Liver (tissue), 9 donors: ENCODE data around the gene EXOC8. TPM values are rescaled to one million over a fixed set of nuclear protein-coding genes. Genes with fewer than 3 reads are reported as not detected.

Experiments used
- DNase-seq: peaks from one replicate; pipeline ENCODE4 v3.0.0-alpha.2; 2017; ENCODE audit warnings: low spot score
- H3K27ac ChIP-seq, 2 donors: one replicate each; pipeline ENCODE4 v1.7.0; 2013; ENCODE audit warnings: inconsistent platforms in 2 of 2, low read length in 2 of 2, control low read depth in 1 of 2, low read depth in 1 of 2, mild to moderate bottlenecking in 1 of 2
- H3K27me3 ChIP-seq, 4 donors: one replicate each; pipeline versions ENCODE4 v1.6.1 to v1.7.0; 2013; ENCODE audit warnings: low read length in 3 of 4, inconsistent platforms in 1 of 4, mild to moderate bottlenecking in 1 of 4, moderate library complexity in 1 of 4; ENCODE audit not compliant: control insufficient read depth in 4 of 4, insufficient read depth in 4 of 4
- H3K36me3 ChIP-seq, 4 donors: one replicate each; pipeline versions ENCODE4 v1.6.1 to v1.7.0; 2013; ENCODE audit warnings: low read length in 3 of 4, mild to moderate bottlenecking in 3 of 4, low read depth in 1 of 4, moderate library complexity in 1 of 4; ENCODE audit not compliant: control insufficient read depth in 4 of 4, insufficient read depth in 3 of 4
- H3K4me1 ChIP-seq, 4 donors: one replicate each; pipeline versions ENCODE4 v1.6.1 to v1.7.0; 2013; ENCODE audit warnings: low read length in 3 of 4, mild to moderate bottlenecking in 3 of 4, moderate library complexity in 1 of 4; ENCODE audit not compliant: control insufficient read depth in 4 of 4, insufficient read depth in 4 of 4
- H3K4me3 ChIP-seq, 3 donors: one replicate each; pipeline versions ENCODE4 v1.6.1 to v1.7.0; 2013; ENCODE audit warnings: low read length in 3 of 3, control low read depth in 1 of 3, low read depth in 1 of 3, mild to moderate bottlenecking in 1 of 3
- H3K9ac ChIP-seq, 2 donors: one replicate each; pipeline ENCODE4 v1.7.0; 2013; ENCODE audit warnings: low read length in 2 of 2, mild to moderate bottlenecking in 2 of 2, moderate library complexity in 2 of 2, control low read depth in 1 of 2, low read depth in 1 of 2
- H3K9me3 ChIP-seq, 4 donors: one replicate each; pipeline versions ENCODE4 v1.6.1 to v1.7.0; 2013; ENCODE audit warnings: low read length in 3 of 4; ENCODE audit not compliant: control insufficient read depth in 4 of 4
- ATF3 ChIP-seq: IDR thresholded peaks from 2 replicates; pipeline ENCODE4 v1.6.1; 2016; ENCODE audit warnings: antibody characterized with exemption
- CTCF ChIP-seq: fragments of 150-350 bp; IDR thresholded peaks from 2 replicates; pipeline ENCODE4 v1.5.1; 2017; ENCODE audit warnings: improper control_type of control experiment, low read depth, low read length; ENCODE audit not compliant: missing input control
- EGR1 ChIP-seq, 2 donors: IDR thresholded peaks; 2 replicates each; pipeline ENCODE4 v1.6.1; 2016 to 2018; ENCODE audit warnings: antibody characterized with exemption in 2 of 2, low read depth in 2 of 2
- FOXA1 ChIP-seq: IDR thresholded peaks from 2 replicates; pipeline ENCODE4 v1.6.1; 2016; ENCODE audit warnings: antibody characterized with exemption
- FOXA2 ChIP-seq: IDR thresholded peaks from 2 replicates; pipeline ENCODE4 v1.6.1; 2016; ENCODE audit warnings: antibody characterized with exemption
- GABPA ChIP-seq, 2 donors: IDR thresholded peaks in 1 of 2; conservative IDR thresholded peaks in 1 of 2; 2 replicates each; pipeline ENCODE4 v1.6.1; 2016; ENCODE audit warnings: antibody characterized with exemption in 2 of 2, mild to moderate bottlenecking in 1 of 2, moderate library complexity in 1 of 2
- HNF4A ChIP-seq, 2 donors: conservative IDR thresholded peaks; 2 replicates each; pipeline ENCODE4 v1.6.1; 2016; ENCODE audit warnings: antibody characterized with exemption in 2 of 2, mild to moderate bottlenecking in 2 of 2
- HNF4G ChIP-seq: IDR thresholded peaks from 2 replicates; pipeline ENCODE4 v1.6.1; 2016; ENCODE audit warnings: antibody characterized with exemption
- JUND ChIP-seq, 2 donors: IDR thresholded peaks; 2 replicates each; pipeline ENCODE4 v1.6.1; 2016; ENCODE audit warnings: antibody characterized with exemption in 2 of 2
- MAX ChIP-seq: IDR thresholded peaks from 2 replicates; pipeline ENCODE4 v1.6.1; 2016; ENCODE audit warnings: antibody characterized with exemption
- NR2F2 ChIP-seq: IDR thresholded peaks from 2 replicates; pipeline ENCODE4 v1.6.1; 2016; ENCODE audit warnings: antibody characterized with exemption
- RAD21 ChIP-seq, 2 donors: IDR thresholded peaks; 2 replicates each; pipeline ENCODE4 v1.6.1; 2016; ENCODE audit warnings: antibody characterized with exemption in 2 of 2, mild to moderate bottlenecking in 2 of 2
- RXRA ChIP-seq, 2 donors: IDR thresholded peaks; 2 replicates each; pipeline ENCODE4 v1.6.1; 2017 to 2018; ENCODE audit warnings: antibody characterized with exemption in 2 of 2, mild to moderate bottlenecking in 1 of 2
- SP1 ChIP-seq: IDR thresholded peaks from 2 replicates; pipeline ENCODE4 v1.6.1; 2018; ENCODE audit warnings: antibody characterized with exemption, mild to moderate bottlenecking
- TAF1 ChIP-seq: conservative IDR thresholded peaks from 2 replicates; pipeline ENCODE4 v1.6.1; 2016; ENCODE audit warnings: antibody characterized with exemption, mild to moderate bottlenecking
- YY1 ChIP-seq: IDR thresholded peaks from 2 replicates; pipeline ENCODE4 v1.6.1; 2016; ENCODE audit warnings: antibody characterized with exemption, mild to moderate bottlenecking
- ZBTB33 ChIP-seq: IDR thresholded peaks from 2 replicates; pipeline ENCODE4 v1.6.1; 2016; ENCODE audit warnings: antibody characterized with exemption
- WGBS: extraction: QIAGEN DNeasy Blood & Tissue Kit; methylation state at CpG from one replicate; pipeline ENCODE4 v1.1.7; 2013; 5-methylcytosine and 5-hydroxymethylcytosine counted together
- polyA plus RNA-seq, 2 donors: library from polyadenylated mRNA; stranded (reverse) in 1 of 2; unstranded in 1 of 2; fragments of 200-250 nt in 1 of 2; fragments of >200 nt in 1 of 2; fragmentation: Nextera tagmentation in 1 of 2; extraction: Ambion mirVana in 1 of 2; gene quantifications; one replicate each; pipeline versions ENCODE4 v1.2.1 to v1.2.3, GENCODE V29; 2013 to 2015
- total RNA-seq, 2 donors: library from RNA; depleted of rRNA; stranded (reverse); fragments of >200 nt; gene quantifications; one replicate each; pipeline ENCODE4 v1.2.3, GENCODE V29; 2014
- donor health status: healthy.
- donor health status: healthy.
- donor health status: healthy.
- donor health status: healthy.
- donor health status: healthy.

EXOC8 gene
- total and polyA plus RNA-seq, 4 donors, result 1.6 to 13.4 (median 7.5) TPM

GRCh38 chr1:231355171-231355570, 17.5 kb upstream of the EXOC8 start:
- H3K9ac ChIP-seq, result no peak overlapping the region
- peaks cover 0 to 6% (median 2%) of the 10 kb centered on the region in 4 donors for H3K4me1 ChIP-seq
- H3K27me3 ChIP-seq, result no peaks in the 10 kb centered on the region
- no peak for DNase-seq
- TF ChIP-seq FOXA2 (no peak), YY1 (no peak), SP1 (no peak), JUND (IDR thresholded peaks at IDR 0.05) (no peak), GABPA (IDR thresholded peaks at IDR 0.05 in 1 of 2, conservative IDR thresholded peaks at IDR 0.05 in 1 of 2) (no peak), EGR1 (IDR thresholded peaks at IDR 0.05; ENCODE audit: low read depth in 2 of 2) (no peak), RXRA (IDR thresholded peaks at IDR 0.05) (no peak), TAF1 (no peak), HNF4G (no peak), FOXA1 (no peak), RAD21 (IDR thresholded peaks at IDR 0.05) (no peak), MAX (no peak), NR2F2 (no peak), HNF4A (conservative IDR thresholded peaks at IDR 0.05) (no peak)
- no peaks in the 10 kb centered on the region for H3K9me3 ChIP-seq
- peaks cover 3 to 30% (median 15%) of the 10 kb centered on the region in 4 donors for H3K36me3 ChIP-seq
- WGBS, result 90% methylated on average over 3 of the region's 3 CpGs
- no peak overlapping the region for H3K4me3 ChIP-seq
- no peak overlapping the region for H3K27ac ChIP-seq

GRCh38 chr1:231354330-231355020, 16.8 kb upstream of the EXOC8 start:
- no peak overlapping the region for H3K27ac ChIP-seq
- no peak for TF ChIP-seq SP1
- TF ChIP-seq JUND (IDR thresholded peaks at IDR 0.05), result peak in 1 of 2 donors; percentile 46
- no peak for TF ChIP-seq TAF1
- no peak for TF ChIP-seq EGR1 (IDR thresholded peaks at IDR 0.05; ENCODE audit: low read depth in 2 of 2)
- DNase-seq, result no peak
- H3K9me3 ChIP-seq, result no peaks in the 10 kb centered on the region
- H3K4me1 ChIP-seq, result peaks cover 0 to 6% (median 2%) of the 10 kb centered on the region in 4 donors
- no peak overlapping the region for H3K9ac ChIP-seq
- peaks cover 5 to 34% (median 18%) of the 10 kb centered on the region in 4 donors for H3K36me3 ChIP-seq
- H3K27me3 ChIP-seq, result no peaks in the 10 kb centered on the region
- 87% methylated on average over 5 of the region's 5 CpGs for WGBS
- no peak overlapping the region for H3K4me3 ChIP-seq

- Histone ChIP-seq H3K4me3 (no peak overlapping the region), H3K4me1 (peaks cover 0 to 5% (median 1%) of the 10 kb centered on the region in 4 donors), H3K27ac (no peak overlapping the region), H3K9me3 (no peaks in the 10 kb centered on the region), H3K9ac (no peak overlapping the region), H3K27me3 (no peaks in the 10 kb centered on the region), H3K36me3 (peaks cover 6 to 36% (median 21%) of the 10 kb centered on the region in 4 donors)
- WGBS, result 64% methylated on average over 2 of the region's 2 CpGs
- no peak for TF ChIP-seq FOXA2
- no peak for TF ChIP-seq JUND (IDR thresholded peaks at IDR 0.05)
- TF ChIP-seq GABPA (IDR thresholded peaks at IDR 0.05 in 1 of 2, conservative IDR thresholded peaks at IDR 0.05 in 1 of 2), result no peak
- TF ChIP-seq FOXA1, result no peak
- TF ChIP-seq YY1, result no peak
- TF ChIP-seq MAX, result no peak
- no peak for TF ChIP-seq HNF4A (conservative IDR thresholded peaks at IDR 0.05)
- TF ChIP-seq ATF3, result no peak
- no peak for TF ChIP-seq ZBTB33
- TF ChIP-seq TAF1, result no peak
- TF ChIP-seq CTCF, result no peak
- no peak for DNase-seq
Measured at GRCh38 chr1:231353086-231353485, 15.4 kb upstream of the EXOC8 start.
